ENCODE results near the gene ADAMTS2.

DNA sequence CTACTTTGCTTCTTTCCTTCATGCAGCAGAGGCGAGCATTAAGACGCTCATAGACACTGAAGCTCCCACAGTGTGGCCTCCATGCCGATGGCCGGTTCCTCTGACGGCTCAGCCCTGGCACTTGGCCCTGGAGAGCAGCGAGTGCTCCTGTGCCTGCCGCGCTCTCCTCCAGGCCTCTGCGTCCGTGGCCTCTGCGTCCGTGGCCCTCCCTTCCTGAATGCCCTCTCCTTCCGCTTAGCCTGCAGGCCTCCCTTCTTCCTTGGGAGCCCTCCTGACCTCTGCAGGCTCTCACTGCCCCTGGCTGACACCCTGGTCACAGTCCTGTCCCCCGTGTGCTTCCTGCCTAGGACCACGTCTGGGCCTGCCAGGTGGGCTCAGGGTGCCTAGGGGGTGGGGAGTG is 192.3 kb downstream of the ADAMTS2 start:
- TF ChIP-seq, protein P1, sequence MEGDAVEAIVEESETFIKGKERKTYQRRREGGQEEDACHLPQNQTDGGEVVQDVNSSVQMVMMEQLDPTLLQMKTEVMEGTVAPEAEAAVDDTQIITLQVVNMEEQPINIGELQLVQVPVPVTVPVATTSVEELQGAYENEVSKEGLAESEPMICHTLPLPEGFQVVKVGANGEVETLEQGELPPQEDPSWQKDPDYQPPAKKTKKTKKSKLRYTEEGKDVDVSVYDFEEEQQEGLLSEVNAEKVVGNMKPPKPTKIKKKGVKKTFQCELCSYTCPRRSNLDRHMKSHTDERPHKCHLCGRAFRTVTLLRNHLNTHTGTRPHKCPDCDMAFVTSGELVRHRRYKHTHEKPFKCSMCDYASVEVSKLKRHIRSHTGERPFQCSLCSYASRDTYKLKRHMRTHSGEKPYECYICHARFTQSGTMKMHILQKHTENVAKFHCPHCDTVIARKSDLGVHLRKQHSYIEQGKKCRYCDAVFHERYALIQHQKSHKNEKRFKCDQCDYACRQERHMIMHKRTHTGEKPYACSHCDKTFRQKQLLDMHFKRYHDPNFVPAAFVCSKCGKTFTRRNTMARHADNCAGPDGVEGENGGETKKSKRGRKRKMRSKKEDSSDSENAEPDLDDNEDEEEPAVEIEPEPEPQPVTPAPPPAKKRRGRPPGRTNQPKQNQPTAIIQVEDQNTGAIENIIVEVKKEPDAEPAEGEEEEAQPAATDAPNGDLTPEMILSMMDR (IDR thresholded peaks at IDR 0.05 in 2 of 3, conservative IDR thresholded peaks at IDR 0.05 in 1 of 3; ENCODE audit: borderline replicate concordance in 1 of 3, insufficient read depth in 1 of 3, low read depth in 2 of 3, low read length in 2 of 3) = no peak
- no peak for TF ChIP-seq JUND (IDR thresholded peaks at IDR 0.05)
- TF ChIP-seq YY1 (IDR thresholded peaks at IDR 0.05; ENCODE audit: extremely low read depth, insufficient replicate concordance, low read depth, low read length) = no peak

Data from HCT116 (cell line).